BLaER1 treated with 17β-estradiol and CSF1 and Interleukin-3, amounts not matched to agents 10 nM and 100 nM (cell line): Measurements from ENCODE around the gene MYL4.

Experiments
- H3K27ac ChIP-seq, 11 experiments: shearing (Covaris generic); formaldehyde crosslinking; 2 replicates each; pipeline ENCODE4 v1.8.1; 2022
- H3K27me3 ChIP-seq, 11 experiments: shearing (Covaris generic); formaldehyde crosslinking; 2 replicates each; pipeline ENCODE4 v1.8.1; 2022
- H3K36me3 ChIP-seq, 11 experiments: shearing (Covaris generic); formaldehyde crosslinking; 2 replicates each; pipeline ENCODE4 v1.8.1; 2022
- H3K4me1 ChIP-seq, 10 experiments: shearing (Covaris generic); formaldehyde crosslinking; 2 replicates each; pipeline ENCODE4 v1.8.1; 2022
- H3K4me2 ChIP-seq, 11 experiments: shearing (Covaris generic); formaldehyde crosslinking; 2 replicates each; pipeline ENCODE4 v1.8.1; 2022
- H3K4me3 ChIP-seq, 10 experiments: shearing (Covaris generic); formaldehyde crosslinking; 2 replicates each; pipeline ENCODE4 v1.8.1; 2022
- H3K9ac ChIP-seq, 11 experiments: shearing (Covaris generic); formaldehyde crosslinking; 2 replicates each; pipeline ENCODE4 v1.8.1; 2022
- H3K9me3 ChIP-seq, 11 experiments: shearing (Covaris generic); formaldehyde crosslinking; replicated peaks in 1 of 11; 2 replicates each; pipeline ENCODE4 v1.8.1; 2022
- H4K20me1 ChIP-seq, 11 experiments: shearing (Covaris generic); formaldehyde crosslinking; 2 replicates each; pipeline ENCODE4 v1.8.1; 2022
- Cebpa-rat ChIP-seq, 11 experiments: shearing (Covaris generic); IDR thresholded peaks; 2 replicates each; pipeline ENCODE4 v1.8.1; 2022

Gene MYL4

GRCh38 chr17:47235506-47235905 lies 26.4 kb downstream of the MYL4 start:
- Histone ChIP-seq H3K4me2 (no peak overlapping the region), H3K9me3 (peaks cover 29 to 37% (median 33%) of the 10 kb centered on the region in 11 experiments), H4K20me1 (no peaks in the 10 kb centered on the region), H3K4me1 (peaks cover 32 to 45% (median 43%) of the 10 kb centered on the region in 10 experiments), H3K4me3 (no peak overlapping the region), H3K9ac (no peak overlapping the region), H3K27me3 (peaks cover 0 to 12% (median 0%) of the 10 kb centered on the region in 11 experiments; a peak in 8 of 22 replicates), H3K36me3 (peaks cover 0 to 14% (median 5%) of the 10 kb centered on the region in 11 experiments; a peak in 7 of 22 replicates), H3K27ac (no peak overlapping the region)
- no peak for TF ChIP-seq Cebpa-rat (IDR thresholded peaks at IDR 0.05)

GRCh38 chr17:47235923-47236322 lies 26.8 kb downstream of the MYL4 start:
- Histone ChIP-seq H3K9me3 (peaks cover 29 to 37% (median 33%) of the 10 kb centered on the region in 11 experiments), H3K36me3 (peaks cover 0 to 14% (median 5%) of the 10 kb centered on the region in 11 experiments; a peak in 7 of 22 replicates), H3K4me2 (no peak overlapping the region), H3K9ac (no peak overlapping the region), H3K27me3 (peaks cover 0 to 8% (median 0%) of the 10 kb centered on the region in 11 experiments; a peak in 7 of 22 replicates), H3K4me1 (peaks cover 32 to 45% (median 43%) of the 10 kb centered on the region in 10 experiments), H4K20me1 (no peaks in the 10 kb centered on the region), H3K4me3 (no peak overlapping the region), H3K27ac (no peak overlapping the region)
- no peak for TF ChIP-seq Cebpa-rat (IDR thresholded peaks at IDR 0.05)

GRCh38 chr17:47237841-47238240 lies 28.7 kb downstream of the MYL4 start:
- peak overlapping the region in 3 of 10 experiments; percentile 20 to 47 (median 24); a peak in 4 of 20 replicates for H3K4me3 ChIP-seq
- no peaks in the 10 kb centered on the region for H3K27me3 ChIP-seq
- peaks cover 0 to 14% (median 5%) of the 10 kb centered on the region in 11 experiments; a peak in 7 of 22 replicates for H3K36me3 ChIP-seq
- no peaks in the 10 kb centered on the region for H4K20me1 ChIP-seq
- TF ChIP-seq Cebpa-rat (IDR thresholded peaks at IDR 0.05): no peak
- peak overlapping the region in 6 of 11 experiments; percentile 81 to 94 (median 85); a peak in 7 of 22 replicates for H3K4me2 ChIP-seq
- no peak overlapping the region for H3K9ac ChIP-seq
- H3K9me3 ChIP-seq: peaks cover 29 to 37% (median 33%) of the 10 kb centered on the region in 11 experiments
- peaks cover 29 to 40% (median 35%) of the 10 kb centered on the region in 10 experiments for H3K4me1 ChIP-seq
- H3K27ac ChIP-seq: peak overlapping the region in 9 of 11 experiments; percentile 14 to 87 (median 85); a peak in 12 of 22 replicates

- Histone ChIP-seq H3K9ac (peak overlapping the region in 1 of 11 experiments; percentile 9; a peak in 1 of 22 replicates), H3K4me1 (peaks cover 29 to 41% (median 37%) of the 10 kb centered on the region in 10 experiments), H3K27me3 (no peaks in the 10 kb centered on the region), H3K36me3 (peaks cover 0 to 14% (median 5%) of the 10 kb centered on the region in 11 experiments; a peak in 7 of 22 replicates), H4K20me1 (no peaks in the 10 kb centered on the region), H3K4me2 (peak overlapping the region in 10 of 11 experiments; percentile 80 to 94 (median 85); a peak in 20 of 22 replicates), H3K4me3 (no peak overlapping the region), H3K27ac (peak overlapping the region in 9 of 11 experiments; percentile 14 to 87 (median 85); a peak in 16 of 22 replicates), H3K9me3 (peaks cover 29 to 37% (median 33%) of the 10 kb centered on the region in 11 experiments)
- TF ChIP-seq Cebpa-rat (IDR thresholded peaks at IDR 0.05): no peak
These were observed 29.3 kb downstream of the MYL4 start for GRCh38 chr17:47238321-47239010.

GRCh38 chr17:47239619-47239966 lies 30.4 kb downstream of the MYL4 start:
- peak overlapping the region; percentile 17 to 76 (median 68); a peak in 21 of 22 replicates for H3K9ac ChIP-seq
- TF ChIP-seq Cebpa-rat (IDR thresholded peaks at IDR 0.05): no peak
- peak overlapping the region in 4 of 10 experiments; percentile 10 to 29 (median 16); a peak in 3 of 20 replicates for H3K4me3 ChIP-seq
- no peaks in the 10 kb centered on the region for H3K27me3 ChIP-seq
- H3K4me2 ChIP-seq: peak overlapping the region; percentile 80 to 94 (median 85)
- H3K27ac ChIP-seq: peak overlapping the region; percentile 52 to 87 (median 84); a peak in 21 of 22 replicates
- peaks cover 0 to 14% (median 5%) of the 10 kb centered on the region in 11 experiments; a peak in 7 of 22 replicates for H3K36me3 ChIP-seq
- H3K4me1 ChIP-seq: peaks cover 39 to 52% (median 48%) of the 10 kb centered on the region in 10 experiments
- H4K20me1 ChIP-seq: no peaks in the 10 kb centered on the region
- peaks cover 29 to 37% (median 33%) of the 10 kb centered on the region in 11 experiments for H3K9me3 ChIP-seq

GRCh38 chr17:47239967-47240651 lies 31.0 kb downstream of the MYL4 start:
- Histone ChIP-seq H3K27ac (peak overlapping the region; percentile 52 to 87 (median 84); a peak in 21 of 22 replicates), H3K9me3 (peaks cover 29 to 36% (median 33%) of the 10 kb centered on the region in 11 experiments), H3K4me2 (peak overlapping the region; percentile 80 to 94 (median 85)), H3K27me3 (no peaks in the 10 kb centered on the region), H3K4me3 (peak overlapping the region in 5 of 10 experiments; percentile 8 to 29 (median 13); a peak in 3 of 20 replicates), H3K4me1 (peaks cover 39 to 58% (median 52%) of the 10 kb centered on the region in 10 experiments), H3K36me3 (peaks cover 0 to 14% (median 5%) of the 10 kb centered on the region in 11 experiments; a peak in 7 of 22 replicates), H3K9ac (peak overlapping the region; percentile 17 to 76 (median 68); a peak in 21 of 22 replicates), H4K20me1 (no peaks in the 10 kb centered on the region)
- peak in 2 of 11 experiments; percentile 65 to 69; a peak in 3 of 22 replicates for TF ChIP-seq Cebpa-rat (IDR thresholded peaks at IDR 0.05)

- no peak for TF ChIP-seq Cebpa-rat (IDR thresholded peaks at IDR 0.05)
- Histone ChIP-seq H3K9me3 (peaks cover 23 to 29% (median 27%) of the 10 kb centered on the region in 11 experiments), H3K4me1 (peaks cover 39 to 65% (median 59%) of the 10 kb centered on the region in 10 experiments), H3K27me3 (0 out of 22 replicates have a peak, but pooled peaks cover 0 to 5% (median 0%) of the 10 kb centered on the region in 11 experiments), H3K27ac (peak overlapping the region in 10 of 11 experiments; percentile 76 to 87 (median 84); a peak in 21 of 22 replicates), H3K36me3 (peaks cover 0 to 14% (median 5%) of the 10 kb centered on the region in 11 experiments; a peak in 7 of 22 replicates), H3K9ac (peak overlapping the region in 6 of 11 experiments; percentile 52 to 76 (median 73); a peak in 9 of 22 replicates), H3K4me2 (peak overlapping the region; percentile 80 to 94 (median 85)), H4K20me1 (no peaks in the 10 kb centered on the region), H3K4me3 (no peak overlapping the region)
These were observed 31.7 kb downstream of the MYL4 start for GRCh38 chr17:47240806-47241205.

- Histone ChIP-seq H3K9ac (no peak overlapping the region), H4K20me1 (no peaks in the 10 kb centered on the region), H3K4me1 (peaks cover 39 to 70% (median 66%) of the 10 kb centered on the region in 10 experiments), H3K27ac (peak overlapping the region in 1 of 11 experiments; percentile 24; a peak in 1 of 22 replicates), H3K27me3 (0 out of 22 replicates have a peak, but pooled peaks cover 0 to 8% (median 0%) of the 10 kb centered on the region in 11 experiments), H3K4me2 (no peak overlapping the region), H3K9me3 (peaks cover 7 to 11% (median 9%) of the 10 kb centered on the region in 11 experiments), H3K36me3 (peaks cover 0 to 3% (median 0%) of the 10 kb centered on the region in 11 experiments; a peak in 2 of 22 replicates), H3K4me3 (no peak overlapping the region)
- no peak for TF ChIP-seq Cebpa-rat (IDR thresholded peaks at IDR 0.05)
These were observed 33.5 kb downstream of the MYL4 start for GRCh38 chr17:47242648-47243047.
